HL-60 (cell line): ENCODE measurements around the gene SAPCD2.

Source experiments
- DNase-seq, 2 experiments: peaks; one replicate each; pipeline ENCODE4 v3.0.0-alpha.2; 2010 to 2020; ENCODE audit warnings: low read depth in 1 of 2, low spot score in 1 of 2
- H3K27ac ChIP-seq: fragments of 250-450 bp; sonication (Bioruptor Pico); replicated peaks from 2 replicates; pipeline ENCODE4 v1.5.1; 2020; ENCODE audit warnings: mild to moderate bottlenecking, moderate library complexity
- H3K27me3 ChIP-seq: fragments of 250-450 bp; sonication (Bioruptor Pico); 2 replicates; pipeline ENCODE4 v1.5.1; 2021; ENCODE audit warnings: mild to moderate bottlenecking, moderate library complexity; ENCODE audit not compliant: insufficient read depth, poor library complexity, severe bottlenecking
- H3K4me3 ChIP-seq: replicated peaks from 2 replicates; pipeline ENCODE4 v1.5.1; 2011; ENCODE audit warnings: mild to moderate bottlenecking, control low read depth, low read length; ENCODE audit not compliant: insufficient read depth
- CTCF ChIP-seq: IDR thresholded peaks from one replicate; pipeline ENCODE4 v1.5.1; 2011; ENCODE audit warnings: low read length, control low read depth, inconsistent platforms; ENCODE audit not compliant: insufficient read depth
- GABPA ChIP-seq: IDR thresholded peaks from 2 replicates; pipeline ENCODE4 v1.6.1; 2012; ENCODE audit warnings: low read depth
- POLR2AphosphoS5 ChIP-seq: IDR thresholded peaks from 2 replicates; pipeline ENCODE4 v1.6.1; 2012; ENCODE audit warnings: low read depth
- REST ChIP-seq: IDR thresholded peaks from 2 replicates; pipeline ENCODE4 v1.6.1; 2012; ENCODE audit warnings: low read depth; ENCODE audit not compliant: insufficient replicate concordance
- SPI1 ChIP-seq: IDR thresholded peaks from 2 replicates; pipeline ENCODE4 v1.6.1; 2012; ENCODE audit warnings: low read depth, mild to moderate bottlenecking, borderline replicate concordance

The SAPCD2 gene

GRCh38 chr9:137052293-137052692, 18.1 kb downstream of the SAPCD2 start:
- Histone ChIP-seq H3K4me3 (no peak overlapping the region), H3K27me3 (peaks cover 46% of the 10 kb centered on the region), H3K27ac (no peak overlapping the region)
- DNase-seq: no peak
- TF ChIP-seq CTCF (no peak), POLR2AphosphoS5 (no peak), GABPA (no peak), SPI1 (no peak), REST (no peak)

- no peak overlapping the region for H3K4me3 ChIP-seq
- peaks cover 50% of the 10 kb centered on the region for H3K27me3 ChIP-seq
- no peak for DNase-seq
- no peak for TF ChIP-seq POLR2AphosphoS5
- no peak for TF ChIP-seq SPI1
- TF ChIP-seq GABPA: no peak
- TF ChIP-seq CTCF: no peak
- no peak for TF ChIP-seq REST
- no peak overlapping the region for H3K27ac ChIP-seq
Observed at GRCh38 chr9:137051145-137051724, 19.1 kb downstream of the SAPCD2 start.

GRCh38 chr9:137050570-137050969, 19.8 kb downstream of the SAPCD2 start:
- TF ChIP-seq GABPA (no peak), SPI1 (no peak), POLR2AphosphoS5 (no peak), CTCF (no peak), REST (no peak)
- Histone ChIP-seq H3K4me3 (no peak overlapping the region), H3K27ac (no peak overlapping the region), H3K27me3 (peaks cover 52% of the 10 kb centered on the region)
- no peak for DNase-seq
